Measurements from ENCODE around the gene YIF1A. TPM values are rescaled to one million over a fixed set of nuclear protein-coding genes. Genes with fewer than 3 reads are reported as not detected.

Gene YIF1A, protein sequence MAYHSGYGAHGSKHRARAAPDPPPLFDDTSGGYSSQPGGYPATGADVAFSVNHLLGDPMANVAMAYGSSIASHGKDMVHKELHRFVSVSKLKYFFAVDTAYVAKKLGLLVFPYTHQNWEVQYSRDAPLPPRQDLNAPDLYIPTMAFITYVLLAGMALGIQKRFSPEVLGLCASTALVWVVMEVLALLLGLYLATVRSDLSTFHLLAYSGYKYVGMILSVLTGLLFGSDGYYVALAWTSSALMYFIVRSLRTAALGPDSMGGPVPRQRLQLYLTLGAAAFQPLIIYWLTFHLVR
- total RNA-seq, result 58.9 TPM
- 10 to 100 TPM; 45.3 to 56.2 (median 53.0) TPM for polyA plus RNA-seq (ENCODE audit: insufficient read depth in 1 of 8, insufficient read length in 8 of 8, low replicate concordance in 1 of 8)
- long read RNA-seq, donor 1, transcript YIF1A-203 (8 exons, 1,124 nt), result major isoform, 14 of 19 reads
- long read RNA-seq, donor 1, partial matches to known transcripts, result 0 of 19 reads
- long read RNA-seq, donor 1, other reads (novel, unspliced or antisense), result 0 of 19 reads
- long read RNA-seq, donor 2, partial matches to known transcripts, result 0 of 1 reads
- long read RNA-seq, donor 2, other reads (novel, unspliced or antisense), result 0 of 1 reads
- long read RNA-seq, donor 3, transcript YIF1A-209 (3 exons, 540 nt), result minor isoform, 7 of 55 reads
- long read RNA-seq, donor 3, transcript YIF1A-203 (8 exons, 1,124 nt), result major isoform, 44 of 55 reads
- long read RNA-seq, donor 3, partial matches to known transcripts, result 0 of 55 reads
- long read RNA-seq, donor 3, other reads (novel, unspliced or antisense), result 0 of 55 reads
- long read RNA-seq, donor 4, transcript YIF1A-203 (8 exons, 1,124 nt), result major isoform, 20 of 24 reads
- long read RNA-seq, donor 4, partial matches to known transcripts, result 0 of 24 reads
- long read RNA-seq, donor 4, other reads (novel, unspliced or antisense), result 0 of 24 reads
- long read RNA-seq, donor 5, transcript YIF1A-203 (8 exons, 1,124 nt), result major isoform, 71 of 108 reads
- long read RNA-seq, donor 5, transcript YIF1A-209 (3 exons, 540 nt), result minor isoform, 14 of 108 reads
- long read RNA-seq, donor 5, partial matches to known transcripts, result 16 of 108 reads
- long read RNA-seq, donor 5, other reads (novel, unspliced or antisense), result 0 of 108 reads
- long read RNA-seq, donor 6, transcript YIF1A-209 (3 exons, 540 nt), result minor isoform, 7 of 60 reads
- long read RNA-seq, donor 6, transcript YIF1A-203 (8 exons, 1,124 nt), result major isoform, 39 of 60 reads
- long read RNA-seq, donor 6, partial matches to known transcripts, result 5 of 60 reads
- long read RNA-seq, donor 6, other reads (novel, unspliced or antisense), result 0 of 60 reads
- long read RNA-seq, donor 7, transcript YIF1A-209 (3 exons, 540 nt), result minor isoform, 8 of 60 reads
- long read RNA-seq, donor 7, transcript YIF1A-201 (7 exons, 943 nt), result minor isoform, 5 of 60 reads
- long read RNA-seq, donor 7, transcript YIF1A-203 (8 exons, 1,124 nt), result major isoform, 42 of 60 reads
- long read RNA-seq, donor 7, partial matches to known transcripts, result 0 of 60 reads
- long read RNA-seq, donor 7, other reads (novel, unspliced or antisense), result 0 of 60 reads
- long read RNA-seq, donor 8, transcript YIF1A-203 (8 exons, 1,124 nt), result major isoform, 21 of 30 reads
- long read RNA-seq, donor 8, partial matches to known transcripts, result 0 of 30 reads
- long read RNA-seq, donor 8, other reads (novel, unspliced or antisense), result 0 of 30 reads
- long read RNA-seq, donor 9, transcript YIF1A-203 (8 exons, 1,124 nt), result major isoform, 20 of 26 reads
- long read RNA-seq, donor 9, partial matches to known transcripts, result 0 of 26 reads
- long read RNA-seq, donor 9, other reads (novel, unspliced or antisense), result 0 of 26 reads
- long read RNA-seq, donor 10, transcript YIF1A-203 (8 exons, 1,124 nt), result major isoform, 45 of 49 reads
- long read RNA-seq, donor 10, partial matches to known transcripts, result 0 of 49 reads
- long read RNA-seq, donor 10, other reads (novel, unspliced or antisense), result 0 of 49 reads
- long read RNA-seq, donor 11, transcript YIF1A-209 (3 exons, 540 nt), result minor isoform, 6 of 44 reads
- long read RNA-seq, donor 11, transcript YIF1A-203 (8 exons, 1,124 nt), result major isoform, 28 of 44 reads
- long read RNA-seq, donor 11, partial matches to known transcripts, result 5 of 44 reads
- long read RNA-seq, donor 11, other reads (novel, unspliced or antisense), result 0 of 44 reads

- peak; percentile 100 for DNase-seq
- Histone ChIP-seq H3K4me3 (ENCODE audit: low read length) (peak within 1 kb of the TSS; percentile 92), H3K27ac (ENCODE audit: low read length) (peak within 1 kb of the TSS; percentile 96), H3K9me3 (replicated peaks; ENCODE audit: control insufficient read depth, low read depth, low read length) (no peaks in the 10 kb centered on the region), H3K36me3 (ENCODE audit: control insufficient read depth, insufficient read depth, low read length) (peaks cover 32% of the 10 kb centered on the region), H3K4me1 (ENCODE audit: control insufficient read depth, insufficient read depth, low read length) (peaks cover 25% of the 10 kb centered on the region), H3K27me3 (ENCODE audit: control insufficient read depth, insufficient read depth, low read length) (peaks cover 38% of the 10 kb centered on the region)
- under 1% methylated on average over 80 of the region's 87 CpGs for WGBS (ENCODE audit: insufficient coverage)
Measured at GRCh38 chr11:66288671-66289547, at the start of gene YIF1A. Gene YIF1A (minus strand): TSS chr11:66289143. CDS start chr11:66288985, 158 bp downstream.

DNA sequence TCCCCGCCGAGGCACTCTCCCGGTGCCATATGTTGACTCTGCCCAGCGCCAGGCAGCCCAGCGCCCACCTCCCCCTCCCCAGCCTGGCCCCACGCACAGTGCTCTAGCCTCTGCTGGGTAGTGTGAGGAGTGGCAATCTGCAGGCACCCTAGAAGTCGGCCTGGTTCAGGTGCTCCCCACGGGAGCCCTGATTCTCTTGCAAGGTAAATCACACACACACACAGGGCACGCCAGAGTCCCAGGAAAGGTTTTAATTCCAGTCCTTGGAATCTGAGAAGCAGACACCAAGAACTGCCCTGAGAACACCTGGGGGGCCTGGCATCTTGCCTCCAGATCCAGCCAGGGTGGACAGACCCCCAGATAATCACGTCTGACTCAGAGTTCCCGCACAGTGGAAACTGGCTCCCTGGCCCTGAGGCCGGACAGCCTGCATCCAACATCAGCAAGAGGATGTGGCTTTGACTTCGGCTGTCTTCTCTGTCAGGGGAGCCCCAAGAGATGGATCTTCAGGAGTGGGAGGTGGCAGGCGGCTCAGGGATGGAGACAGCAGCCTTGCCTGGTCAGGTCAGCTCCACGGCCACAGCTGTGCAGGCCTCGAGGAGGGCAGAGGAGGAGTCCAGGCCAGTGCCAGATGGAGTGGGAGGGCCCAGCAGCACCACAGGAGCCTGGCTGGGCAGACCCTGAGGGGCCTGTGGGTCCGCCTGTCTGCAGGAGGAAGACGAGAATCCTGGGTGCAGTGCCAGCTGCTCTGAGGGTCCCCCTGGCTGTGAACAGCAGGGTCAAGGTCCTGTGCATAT is 48.4 kb upstream of the YIF1A start:
- Histone ChIP-seq H3K36me3 (ENCODE audit: control insufficient read depth, insufficient read depth, low read length) (peaks cover 61% of the 10 kb centered on the region), H3K27me3 (ENCODE audit: control insufficient read depth, insufficient read depth, low read length) (no peaks in the 10 kb centered on the region), H3K9me3 (replicated peaks; ENCODE audit: control insufficient read depth, low read depth, low read length) (no peaks in the 10 kb centered on the region), H3K27ac (ENCODE audit: low read length) (peak overlapping the region; percentile 86), H3K4me3 (ENCODE audit: low read length) (no peak overlapping the region), H3K4me1 (ENCODE audit: control insufficient read depth, insufficient read depth, low read length) (peaks cover 37% of the 10 kb centered on the region)
- WGBS (ENCODE audit: insufficient coverage), result 36% methylated on average over 9 of the region's 18 CpGs
- peak; percentile 22 for DNase-seq

DNA sequence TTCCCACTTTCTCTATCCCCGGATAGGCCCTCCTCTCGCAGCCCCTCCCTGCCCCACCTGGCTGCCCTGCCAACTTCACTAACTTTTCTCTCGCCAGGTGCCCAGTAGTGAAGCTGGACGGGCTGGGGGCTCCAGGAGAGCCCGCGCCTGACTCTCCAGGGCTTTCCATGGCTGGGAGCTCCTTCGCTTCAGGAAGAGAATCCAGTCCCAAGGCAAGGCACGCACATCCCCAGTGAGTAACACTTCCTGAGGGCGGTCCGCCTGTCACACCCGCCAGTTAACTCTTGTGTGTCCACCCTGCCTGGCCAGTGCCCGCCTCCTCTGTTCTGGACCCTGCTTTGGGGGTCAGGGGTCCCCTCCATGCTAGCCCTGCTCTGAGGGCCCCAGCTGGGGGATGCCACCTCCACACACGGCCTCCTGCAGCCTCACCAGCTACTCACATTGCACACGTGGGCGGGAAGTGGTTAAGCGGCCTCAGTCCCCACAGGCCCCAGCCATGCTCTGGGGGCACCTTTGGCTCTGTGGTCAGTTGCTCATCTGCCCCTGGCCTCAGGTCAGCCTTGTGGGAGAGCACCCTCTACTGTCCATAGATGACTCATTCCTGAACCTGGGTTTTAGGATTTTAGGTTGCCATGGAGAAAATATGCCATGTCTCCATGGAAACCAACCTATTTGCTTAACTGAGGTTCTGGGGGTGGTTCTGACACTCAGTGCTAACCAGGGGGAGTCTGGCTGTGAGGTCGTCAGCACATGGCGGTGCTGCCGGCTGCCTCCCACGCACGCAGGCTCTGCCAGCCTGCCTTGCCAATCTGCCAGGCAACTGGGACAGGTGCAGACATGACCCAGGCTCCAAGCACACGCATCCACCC is 47.5 kb upstream of the YIF1A start, which contains the start of gene RIN1:
Gene RIN1 (minus strand): TSS at position 201 of the 869 bp plus-strand sequence. CDS start 32 bp downstream, at position 169.
- peak within 1 kb of the TSS; percentile 40 for H3K4me3 ChIP-seq (ENCODE audit: low read length)
- peaks cover 61% of the 10 kb centered on the region for H3K36me3 ChIP-seq (ENCODE audit: control insufficient read depth, insufficient read depth, low read length)
- no peaks in the 10 kb centered on the region for H3K9me3 ChIP-seq (replicated peaks; ENCODE audit: control insufficient read depth, low read depth, low read length)
- WGBS (ENCODE audit: insufficient coverage), result 7% methylated on average over 20 of the region's 22 CpGs
- H3K4me1 ChIP-seq (ENCODE audit: control insufficient read depth, insufficient read depth, low read length), result peaks cover 37% of the 10 kb centered on the region
- DNase-seq, result peak; percentile 86
- peak within 1 kb of the TSS; percentile 86 for H3K27ac ChIP-seq (ENCODE audit: low read length)
- H3K27me3 ChIP-seq (ENCODE audit: control insufficient read depth, insufficient read depth, low read length), result no peaks in the 10 kb centered on the region

GRCh38 chr11:66335531-66336233 is 46.7 kb upstream of the YIF1A start:
- H3K9me3 ChIP-seq (replicated peaks; ENCODE audit: control insufficient read depth, low read depth, low read length), result no peaks in the 10 kb centered on the region
- H3K4me1 ChIP-seq (ENCODE audit: control insufficient read depth, insufficient read depth, low read length), result peaks cover 37% of the 10 kb centered on the region
- peak overlapping the region; percentile 40 for H3K4me3 ChIP-seq (ENCODE audit: low read length)
- peak overlapping the region; percentile 86 for H3K27ac ChIP-seq (ENCODE audit: low read length)
- no peak for DNase-seq
- H3K36me3 ChIP-seq (ENCODE audit: control insufficient read depth, insufficient read depth, low read length), result peaks cover 58% of the 10 kb centered on the region
- H3K27me3 ChIP-seq (ENCODE audit: control insufficient read depth, insufficient read depth, low read length), result no peaks in the 10 kb centered on the region
- 6% methylated on average over 29 of the region's 35 CpGs for WGBS (ENCODE audit: insufficient coverage)

GRCh38 chr11:66334605-66335442 is 45.9 kb upstream of the YIF1A start:
- Histone ChIP-seq H3K27ac (ENCODE audit: low read length) (no peak overlapping the region), H3K9me3 (replicated peaks; ENCODE audit: control insufficient read depth, low read depth, low read length) (no peaks in the 10 kb centered on the region), H3K4me3 (ENCODE audit: low read length) (peak overlapping the region; percentile 40), H3K27me3 (ENCODE audit: control insufficient read depth, insufficient read depth, low read length) (no peaks in the 10 kb centered on the region), H3K36me3 (ENCODE audit: control insufficient read depth, insufficient read depth, low read length) (peaks cover 49% of the 10 kb centered on the region), H3K4me1 (ENCODE audit: control insufficient read depth, insufficient read depth, low read length) (peaks cover 37% of the 10 kb centered on the region)
- no peak for DNase-seq
- WGBS (ENCODE audit: insufficient coverage), result 61% methylated on average over 30 of the region's 42 CpGs

- no peak overlapping the region for H3K4me3 ChIP-seq (ENCODE audit: low read length)
- no peaks in the 10 kb centered on the region for H3K9me3 ChIP-seq (replicated peaks; ENCODE audit: control insufficient read depth, low read depth, low read length)
- H3K27me3 ChIP-seq (ENCODE audit: control insufficient read depth, insufficient read depth, low read length), result no peaks in the 10 kb centered on the region
- WGBS (ENCODE audit: insufficient coverage), result 53% methylated on average over 24 of the region's 29 CpGs
- peaks cover 37% of the 10 kb centered on the region for H3K4me1 ChIP-seq (ENCODE audit: control insufficient read depth, insufficient read depth, low read length)
- DNase-seq, result peak; percentile 4
- peaks cover 41% of the 10 kb centered on the region for H3K36me3 ChIP-seq (ENCODE audit: control insufficient read depth, insufficient read depth, low read length)
- no peak overlapping the region for H3K27ac ChIP-seq (ENCODE audit: low read length)
Measured at GRCh38 chr11:66333896-66334604, 45.1 kb upstream of the YIF1A start.
